GM10847 (cell line): ENCODE results near the gene PPP1CA.

Experiments
- POLR2A ChIP-seq: IDR thresholded peaks from 2 replicates; pipeline ENCODE4 v1.6.1; 2011; ENCODE audit not compliant: insufficient read length; ENCODE audit errors: extremely low read depth

The PPP1CA gene

DNA sequence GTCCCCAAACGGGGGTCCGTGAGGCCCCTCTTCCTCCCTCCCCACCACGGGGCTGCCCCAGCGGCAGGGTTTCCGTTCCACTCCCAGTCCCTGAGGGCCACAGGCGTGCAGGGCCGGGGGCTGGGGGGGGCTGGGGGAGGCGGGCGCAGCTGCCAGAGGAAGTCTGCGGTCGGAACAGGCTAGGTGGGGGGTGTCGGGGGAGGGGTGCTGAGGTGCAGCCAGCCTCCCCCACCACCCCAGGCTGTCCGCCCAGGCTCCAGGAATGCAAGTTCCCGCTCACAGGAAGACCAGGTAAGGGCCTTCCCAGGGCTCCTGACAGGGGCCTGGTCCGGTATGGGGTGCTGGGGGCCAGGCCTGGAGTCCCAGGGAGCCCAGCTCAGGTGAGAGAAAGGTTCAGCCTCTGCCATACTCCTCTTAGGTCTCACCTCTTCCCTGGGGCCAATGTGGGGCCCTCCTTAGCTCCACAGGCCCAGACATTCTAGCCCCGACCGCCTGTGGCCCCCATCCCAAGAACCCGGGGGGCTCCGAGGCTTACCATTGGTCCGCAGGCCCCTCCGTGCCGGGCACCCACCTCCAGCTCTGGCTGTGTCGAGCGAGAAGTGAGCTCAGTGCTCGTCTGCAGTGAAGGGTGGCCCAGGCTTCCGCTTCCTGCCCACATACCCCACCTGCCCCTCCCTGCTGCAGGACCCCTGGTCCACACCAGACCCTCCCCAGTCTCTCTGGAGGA, 35.6 kb upstream of the PPP1CA start, which contains the start of gene PTPRCAP:
Gene PTPRCAP (minus strand): TSS at position 601 of the 727 bp plus-strand sequence. CDS start 63 bp downstream, at position 538.
- TF ChIP-seq POLR2A, result peak; percentile 94

- peak; percentile 9 for TF ChIP-seq POLR2A
Measured at GRCh38 chr11:67436459-67437081, 34.9 kb upstream of the PPP1CA start.

GRCh38 chr11:67435727-67436458, 34.2 kb upstream of the PPP1CA start:
- TF ChIP-seq POLR2A, result no peak

DNA sequence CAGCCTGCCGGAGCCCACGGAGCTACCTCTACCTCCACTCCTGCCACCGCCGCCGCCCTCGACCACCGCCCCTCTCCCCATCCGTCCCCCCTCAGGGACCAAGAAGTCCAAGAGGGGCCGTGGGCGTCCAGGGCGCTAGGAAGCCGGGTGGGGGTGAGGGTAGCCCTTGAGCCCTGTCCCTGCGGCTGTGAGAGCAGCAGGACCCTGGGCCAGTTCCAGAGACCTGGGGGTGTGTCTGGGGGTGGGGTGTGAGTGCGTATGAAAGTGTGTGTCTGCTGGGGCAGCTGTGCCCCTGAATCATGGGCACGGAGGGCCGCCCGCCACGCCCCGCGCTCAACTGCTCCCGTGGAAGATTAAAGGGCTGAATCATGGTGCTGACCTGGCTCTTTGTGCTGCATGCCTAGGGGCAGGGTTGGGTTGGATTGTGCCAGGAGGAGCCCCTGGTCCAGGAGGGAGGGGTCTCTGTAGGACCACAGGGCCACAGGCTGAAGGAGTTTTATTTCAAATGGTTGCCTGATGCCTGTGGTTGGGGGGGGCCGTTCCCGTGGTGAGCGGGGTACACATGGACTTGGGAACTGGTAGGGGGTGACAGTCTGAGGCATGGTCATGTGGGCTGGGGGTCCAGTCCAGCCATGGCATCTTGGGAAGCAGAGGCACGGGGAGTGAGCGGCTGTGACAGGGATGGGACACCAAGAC, 33.5 kb upstream of the PPP1CA start:
- TF ChIP-seq POLR2A, result no peak

DNA sequence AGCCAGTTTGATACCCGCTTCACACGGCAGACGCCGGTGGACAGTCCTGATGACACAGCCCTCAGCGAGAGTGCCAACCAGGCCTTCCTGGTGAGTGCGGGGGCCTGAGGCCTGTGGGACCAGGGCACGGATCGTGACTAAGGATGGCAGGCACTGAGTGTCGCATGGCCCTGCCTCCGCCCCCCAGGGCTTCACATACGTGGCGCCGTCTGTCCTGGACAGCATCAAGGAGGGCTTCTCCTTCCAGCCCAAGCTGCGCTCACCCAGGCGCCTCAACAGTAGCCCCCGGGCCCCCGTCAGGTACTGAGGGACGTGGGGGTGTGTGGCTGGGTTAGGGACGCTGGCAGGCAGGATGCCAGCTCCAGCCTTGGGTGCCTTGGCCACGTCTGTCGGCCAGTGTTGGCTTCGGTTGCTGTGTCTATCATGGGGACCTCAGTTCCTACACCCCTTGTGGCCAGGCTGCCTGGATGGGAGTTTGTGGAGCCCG, 32.8 kb upstream of the PPP1CA start:
- TF ChIP-seq POLR2A, result peak; percentile 56

DNA sequence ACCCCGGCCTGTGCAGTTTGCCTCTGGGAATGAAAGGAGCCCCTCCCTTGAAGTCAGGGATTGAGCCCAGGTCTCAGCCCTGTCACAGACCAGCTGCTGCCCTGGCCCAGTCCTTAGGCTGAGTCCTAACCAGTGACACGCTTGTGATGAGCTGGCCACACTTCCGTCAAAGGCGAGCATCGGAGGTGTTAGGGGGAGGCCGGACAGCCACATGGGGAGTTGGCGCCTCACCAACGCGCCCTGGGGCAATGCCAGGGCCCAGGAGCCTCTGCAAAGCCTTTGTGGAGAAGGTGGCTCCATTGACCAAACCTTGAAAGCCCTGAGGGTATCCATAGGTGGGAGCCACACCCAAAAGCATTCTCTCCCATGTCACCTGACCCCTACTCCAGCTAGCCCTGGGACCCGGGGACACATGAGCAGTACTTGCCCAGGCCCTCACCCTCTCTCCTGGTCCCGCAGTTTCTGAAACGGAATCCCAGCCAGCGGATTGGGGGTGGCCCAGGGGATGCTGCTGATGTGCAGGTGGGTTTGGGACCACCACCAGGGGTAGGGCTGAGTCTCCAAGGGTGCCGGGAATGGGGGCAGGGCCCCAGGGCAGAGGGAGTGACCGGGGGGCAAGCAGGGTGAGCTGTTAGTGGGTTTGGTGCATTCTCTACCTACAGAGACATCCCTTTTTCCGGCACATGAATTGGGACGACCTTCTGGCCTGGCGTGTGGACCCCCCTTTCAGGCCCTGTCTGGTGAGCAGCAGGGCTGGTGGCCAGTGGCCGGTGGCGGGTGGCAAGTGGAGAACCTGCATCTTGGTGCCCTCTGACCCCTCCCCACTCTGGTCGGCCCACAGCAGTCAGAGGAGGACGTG, 32.1 kb upstream of the PPP1CA start:
- no peak for TF ChIP-seq POLR2A

DNA sequence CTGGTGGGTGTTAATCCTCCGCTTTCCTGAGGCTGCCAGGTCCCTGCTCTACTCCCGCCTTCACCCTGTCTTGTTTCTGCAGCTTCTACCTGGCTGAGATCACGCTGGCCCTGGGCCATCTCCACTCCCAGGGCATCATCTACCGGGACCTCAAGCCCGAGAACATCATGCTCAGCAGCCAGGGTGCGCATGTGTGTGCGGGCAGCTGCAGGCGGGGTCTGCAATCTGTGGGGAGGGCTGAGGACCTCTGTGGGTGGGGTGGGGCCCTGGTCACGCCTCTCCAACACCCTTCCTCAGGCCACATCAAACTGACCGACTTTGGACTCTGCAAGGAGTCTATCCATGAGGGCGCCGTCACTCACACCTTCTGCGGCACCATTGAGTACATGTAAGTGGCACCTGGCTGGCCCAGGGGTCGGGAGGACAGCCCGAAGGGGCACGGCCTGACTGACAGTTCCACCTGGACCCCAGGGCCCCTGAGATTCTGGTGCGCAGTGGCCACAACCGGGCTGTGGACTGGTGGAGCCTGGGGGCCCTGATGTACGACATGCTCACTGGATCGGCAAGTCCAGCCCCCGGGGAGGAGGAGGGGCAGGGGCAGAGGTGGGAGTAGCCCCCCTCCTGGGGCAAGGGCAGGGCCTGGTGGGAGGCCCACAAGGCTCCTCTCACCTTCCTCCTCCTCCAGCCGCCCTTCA, 31.1 kb upstream of the PPP1CA start:
- no peak for TF ChIP-seq POLR2A

- no peak for TF ChIP-seq POLR2A
Measured at GRCh38 chr11:67431346-67432249, 29.9 kb upstream of the PPP1CA start.

DNA sequence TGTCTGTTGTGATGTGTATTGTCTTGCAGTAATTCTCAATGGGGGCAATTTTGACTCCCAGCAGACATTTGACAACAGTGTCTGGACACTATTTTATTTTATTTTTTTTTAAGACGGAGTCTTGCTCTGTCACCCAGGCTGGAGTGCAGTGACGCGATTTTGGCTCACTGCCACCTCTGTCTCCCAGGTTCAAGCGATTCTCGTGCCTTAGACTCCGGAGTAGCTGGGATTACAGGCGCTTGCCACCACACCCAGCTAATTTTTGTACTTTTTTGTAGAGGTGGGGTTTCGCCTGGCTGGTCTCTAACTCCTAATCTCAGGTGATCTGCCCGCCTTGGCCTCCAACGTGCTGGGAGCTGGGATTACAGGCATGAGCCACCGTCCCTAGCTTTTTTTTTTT, 28.1 kb upstream of the PPP1CA start:
- TF ChIP-seq POLR2A, result no peak

- no peak for TF ChIP-seq POLR2A
Measured at GRCh38 chr11:67429038-67429668, 27.5 kb upstream of the PPP1CA start.

- TF ChIP-seq POLR2A, result peak; percentile 88
Measured at GRCh38 chr11:67428052-67429001, 26.7 kb upstream of the PPP1CA start, which contains the start of gene RPS6KB2. Gene RPS6KB2 (plus strand): TSS chr11:67428494. CDS start chr11:67428546, 52 bp downstream.
